Stimulated activated CD4-positive, alpha-beta T cell treated with anti-CD3 and anti-CD28 coated beads, Interleukin-2, amount 100 ng/mL, for 48 hours (primary cell): ENCODE measurements around the gene VN1R5.
"Not testable (repeated sequence)": the region's sequence is repeated elsewhere in the genome, so short reads cannot be mapped to it uniquely, and the experiment has no call there.

Experiments
- DNase-seq, 2 donors: peaks; one replicate each; pipeline ENCODE4 v3.0.0-alpha.2; 2020

Gene VN1R5

DNA sequence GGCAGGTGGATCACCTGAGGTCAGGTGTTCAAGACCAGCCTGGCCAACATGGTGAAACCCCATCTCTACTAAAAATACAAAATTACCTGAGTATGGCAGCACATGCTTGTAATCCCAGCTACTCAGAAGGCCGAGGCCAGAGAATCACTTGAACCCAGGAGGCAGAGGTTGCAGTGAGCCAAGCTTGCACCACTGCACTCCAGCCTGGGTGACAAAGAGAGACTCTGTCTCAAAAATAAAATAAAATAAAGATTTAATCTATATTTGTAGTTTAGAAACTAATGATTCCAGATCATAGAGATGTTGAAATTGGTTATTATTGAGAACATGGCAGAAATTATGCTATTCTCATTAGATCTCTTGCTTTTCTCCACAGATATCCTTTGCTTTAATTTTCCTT lies at the start of gene VN1R5:
TSS of gene VN1R5 (plus strand) at position 301 of the 400 bp plus-strand sequence.
- DNase-seq: not testable (repeated sequence)

DNA sequence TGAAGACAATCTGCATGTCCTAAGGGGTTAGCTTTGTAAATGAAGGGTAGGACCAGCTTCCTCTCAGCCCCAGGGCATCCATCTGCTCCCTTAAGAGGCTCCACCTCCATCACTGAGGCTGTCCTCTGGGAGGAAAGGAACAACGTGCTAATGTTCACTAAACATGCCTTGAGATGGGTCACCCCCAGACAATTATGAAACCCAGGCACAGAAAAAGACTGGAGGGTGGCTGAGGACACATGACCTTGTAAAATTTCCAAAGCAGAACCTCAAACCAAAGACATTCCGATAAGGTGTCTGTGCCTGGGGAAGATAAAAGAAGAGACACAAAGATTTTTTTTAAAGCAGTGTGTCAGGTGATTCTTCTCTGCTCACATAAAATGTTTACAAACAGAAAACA lies 46.5 kb upstream of the VN1R5 start:
- DNase-seq: no peak

DNA sequence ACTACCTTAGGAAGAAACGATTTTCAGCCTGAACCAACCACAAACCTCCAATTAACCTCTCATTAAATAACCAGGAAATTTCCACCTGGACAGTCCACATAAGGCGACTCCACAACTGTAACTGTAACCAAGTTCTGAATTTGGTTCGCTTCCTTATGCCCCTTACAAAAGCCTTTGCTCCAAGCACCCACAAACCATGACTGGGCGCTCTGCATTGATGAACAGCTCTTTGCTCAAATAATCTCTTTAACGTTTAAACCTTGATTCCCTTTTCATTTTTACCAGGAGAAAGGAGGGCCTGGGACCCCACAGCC lies 45.9 kb upstream of the VN1R5 start:
- DNase-seq: no peak

DNA sequence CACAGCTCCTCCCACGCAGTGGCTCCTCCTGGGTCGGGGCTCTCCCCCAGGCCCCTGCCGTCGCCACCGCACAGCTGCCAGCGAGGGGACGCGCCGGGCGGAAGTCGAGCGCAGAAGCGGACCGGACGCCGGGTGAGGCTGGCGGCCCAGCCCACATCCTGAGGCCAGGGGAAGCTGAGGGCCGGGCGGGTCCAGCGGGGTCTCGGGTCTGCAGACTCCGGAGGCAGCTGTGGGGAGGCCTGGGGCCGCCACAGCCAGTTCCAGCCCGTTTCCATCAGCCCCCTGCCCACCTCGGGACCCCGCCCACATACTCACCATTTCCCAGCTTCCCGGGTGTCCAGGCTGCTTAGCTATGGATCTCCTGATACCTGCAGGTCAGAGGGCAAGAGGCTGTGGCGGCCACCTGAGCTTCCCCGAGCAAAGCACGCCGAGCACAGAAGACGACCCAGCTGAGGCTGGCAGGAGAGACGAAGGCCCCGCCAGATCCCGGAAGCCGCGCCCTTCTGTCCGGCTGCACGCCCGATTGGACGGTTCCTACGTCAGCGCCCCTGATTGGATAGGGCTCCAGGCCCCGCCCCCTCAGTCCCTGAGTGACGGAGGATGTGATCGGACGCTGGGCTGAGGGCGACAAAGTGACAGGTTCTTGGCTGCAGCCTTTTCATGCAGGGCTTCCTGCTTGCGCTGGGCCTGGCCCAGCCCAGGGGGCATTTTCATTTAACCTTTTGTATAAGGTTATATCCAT lies 45.3 kb upstream of the VN1R5 start:
- peak; percentile 93 to 95 for DNase-seq

DNA sequence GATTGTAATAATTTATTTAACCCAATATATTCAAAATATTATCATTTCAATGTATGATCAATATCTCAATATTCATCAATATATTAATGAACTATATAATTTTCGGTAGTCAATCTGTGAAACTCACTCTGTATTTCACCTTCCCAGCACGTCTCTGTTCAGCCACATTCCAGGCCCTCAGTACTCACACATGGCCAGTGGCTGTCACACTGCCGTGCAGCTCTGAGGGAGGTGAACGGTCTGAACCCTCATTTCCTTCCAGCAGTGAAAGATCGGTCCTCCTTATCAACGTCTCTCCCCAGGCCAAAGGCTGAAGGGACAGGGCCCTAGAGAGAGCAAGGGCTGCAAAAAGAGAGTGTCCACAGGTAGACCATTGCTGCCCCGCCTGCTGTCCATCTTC lies 44.5 kb upstream of the VN1R5 start:
- no peak for DNase-seq

DNA sequence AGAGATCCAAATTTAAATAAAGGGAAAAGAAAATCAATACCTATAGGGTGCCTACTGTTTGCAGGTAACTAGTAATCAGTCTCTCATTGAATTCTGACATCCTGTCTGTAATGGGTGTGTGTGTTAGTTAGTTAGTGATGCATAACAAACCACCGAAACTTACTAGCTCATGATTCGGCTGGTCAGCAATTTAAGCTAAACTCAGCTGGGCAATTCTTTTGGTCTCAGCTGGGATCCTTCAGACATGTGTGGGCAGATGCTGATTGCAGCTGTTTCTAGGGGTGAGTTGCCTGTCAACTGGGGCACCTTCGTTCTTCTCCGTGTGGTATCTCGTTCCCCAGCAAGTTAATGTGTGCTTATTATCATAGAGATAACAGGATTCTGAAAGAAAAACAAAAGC lies 43.9 kb upstream of the VN1R5 start:
- DNase-seq: no peak

DNA sequence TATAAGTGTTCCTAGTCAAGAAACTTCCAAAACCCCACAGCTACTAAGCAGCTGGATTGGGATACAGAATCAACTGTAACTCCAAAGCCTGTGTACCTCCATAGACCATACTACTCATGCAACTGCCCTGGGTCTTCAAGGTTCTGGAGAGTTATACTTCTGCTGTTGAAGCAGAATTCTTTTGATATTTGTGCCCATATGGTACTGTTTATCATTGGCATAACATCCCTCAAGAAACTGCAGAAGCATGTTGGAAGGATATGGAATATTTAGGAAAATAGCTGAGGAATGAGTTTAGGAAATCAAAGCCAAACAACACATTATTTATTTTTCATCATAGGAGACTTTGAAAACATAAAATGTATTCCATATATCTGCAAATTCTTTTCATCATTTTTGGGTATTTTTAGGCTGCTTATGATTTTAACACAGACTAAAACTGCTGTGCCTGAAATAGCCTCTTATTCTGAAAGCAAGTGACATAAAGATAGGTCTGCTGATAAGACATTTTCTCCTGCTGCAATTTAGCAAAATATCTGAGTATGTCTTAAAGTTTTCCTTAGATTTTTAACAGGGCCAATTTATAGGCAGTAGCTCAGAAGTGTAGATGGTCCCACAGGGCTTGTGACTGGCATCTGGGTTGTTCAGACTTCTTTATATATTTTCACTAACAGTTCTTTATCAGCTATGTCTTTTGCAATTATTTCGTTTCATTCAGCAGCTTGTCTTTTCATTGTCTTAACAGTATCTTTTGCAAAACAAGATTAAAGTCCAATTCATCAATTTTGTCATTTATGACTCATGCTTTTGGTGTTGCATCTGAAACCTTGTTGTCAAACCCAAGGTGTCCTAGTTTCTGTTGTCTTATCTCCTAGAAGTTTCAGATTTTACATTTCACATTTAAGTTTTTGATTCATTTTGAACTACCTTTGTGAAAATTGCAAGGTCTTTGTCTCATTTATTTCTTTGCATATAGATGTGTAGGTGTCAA lies 43.0 kb upstream of the VN1R5 start:
- no peak for DNase-seq

DNA sequence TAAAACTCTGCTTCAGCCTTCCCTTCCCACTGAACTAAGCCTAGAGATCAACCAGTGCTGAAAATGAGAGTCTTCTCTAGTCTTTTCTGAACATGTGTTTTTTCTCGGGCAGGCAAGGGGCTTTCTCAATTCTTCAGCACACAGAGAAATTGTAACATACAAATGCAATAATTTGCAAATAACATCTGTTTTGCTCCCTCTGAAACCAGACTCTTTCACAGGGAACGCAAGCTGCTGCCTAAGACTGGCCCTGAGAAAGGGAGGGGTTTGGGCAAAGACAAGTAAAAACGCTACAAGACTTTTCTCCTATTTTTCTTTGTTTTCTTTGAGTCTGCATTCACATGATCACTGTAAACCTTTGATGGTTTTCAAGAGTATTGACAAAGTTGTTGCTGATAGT lies 39.6 kb upstream of the VN1R5 start:
- DNase-seq: no peak

DNA sequence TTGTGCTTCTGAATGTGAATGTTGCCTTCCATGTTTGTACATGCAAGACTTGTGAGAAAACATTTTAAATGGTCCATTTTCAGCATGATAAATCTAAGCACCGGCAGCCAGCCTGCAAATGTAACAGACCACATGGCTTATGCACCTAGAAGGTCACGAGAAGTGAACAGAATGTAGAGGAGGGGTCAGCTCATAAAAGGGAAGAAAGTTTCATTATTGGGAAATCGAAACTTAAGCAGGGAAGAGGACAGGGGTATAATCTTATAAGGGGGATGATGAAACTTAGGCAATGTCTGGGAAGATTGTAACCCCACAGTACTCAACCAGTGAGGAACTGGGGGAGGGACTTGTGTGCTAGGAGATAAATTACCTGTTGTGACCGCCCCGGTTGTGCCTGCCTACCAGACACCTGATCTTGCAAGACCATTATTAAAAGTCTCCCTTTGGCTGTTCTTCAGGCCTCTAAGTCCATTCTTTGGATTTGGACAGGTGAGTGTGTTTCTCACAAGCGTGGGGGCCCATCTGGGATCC lies 37.7 kb upstream of the VN1R5 start:
- DNase-seq: no peak

DNA sequence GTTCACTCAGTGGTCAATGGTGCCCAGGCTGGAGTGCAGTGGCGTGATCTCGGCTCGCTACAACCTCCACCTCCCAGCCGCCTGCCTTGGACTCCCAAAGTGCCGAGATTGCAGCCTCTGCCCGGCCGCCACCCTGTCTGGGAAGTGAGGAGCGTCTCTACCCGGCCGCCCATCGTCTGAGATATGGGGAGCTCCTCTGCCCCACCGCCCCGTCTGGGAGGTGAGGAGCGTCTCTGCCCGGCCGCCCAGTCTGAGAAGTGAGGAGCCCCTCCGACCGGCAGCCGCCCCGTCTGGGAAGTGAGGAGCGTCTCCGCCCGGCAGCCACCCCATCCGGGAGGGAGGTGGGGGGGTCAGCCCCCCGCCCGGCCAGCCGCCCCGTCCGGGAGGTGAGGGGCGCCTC lies 35.6 kb upstream of the VN1R5 start:
- not testable (repeated sequence) for DNase-seq

DNA sequence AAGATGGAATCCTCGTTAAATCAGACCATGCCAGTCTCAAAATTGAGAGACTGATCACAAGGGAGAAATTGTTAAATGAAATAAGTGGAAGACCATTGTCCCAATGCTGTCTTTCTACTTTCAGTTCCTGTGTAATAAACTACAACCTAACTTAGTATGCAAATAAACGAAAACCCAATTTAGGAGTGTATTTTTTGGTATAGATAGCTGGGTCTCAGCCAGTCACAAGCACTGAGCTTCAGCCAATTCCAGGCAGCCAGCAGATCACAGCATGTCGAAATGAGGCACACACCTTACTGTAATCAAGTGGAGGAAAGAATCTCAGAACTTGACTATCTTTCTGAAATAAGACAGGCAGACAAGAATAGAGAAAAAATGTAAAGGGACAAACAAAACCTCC lies 33.0 kb upstream of the VN1R5 start:
- DNase-seq: no peak

DNA sequence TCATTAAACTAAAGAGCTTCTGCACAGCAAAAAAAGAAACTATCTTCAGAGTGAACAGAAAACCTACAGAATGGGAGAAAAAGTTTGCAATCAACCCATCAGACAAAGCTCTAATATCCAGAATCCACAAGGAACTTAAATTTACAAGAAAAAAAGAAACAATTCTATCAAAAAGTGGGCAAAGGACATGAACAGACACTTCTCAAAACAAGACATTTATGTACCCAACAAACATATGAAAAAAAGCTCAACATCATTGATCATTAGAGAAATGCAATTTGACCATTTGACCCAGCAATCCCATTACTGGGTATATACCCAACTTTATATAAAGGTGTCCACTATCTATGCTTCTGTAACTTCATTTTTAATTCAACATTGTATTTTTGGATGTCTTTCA lies 31.1 kb upstream of the VN1R5 start:
- no peak for DNase-seq

DNA sequence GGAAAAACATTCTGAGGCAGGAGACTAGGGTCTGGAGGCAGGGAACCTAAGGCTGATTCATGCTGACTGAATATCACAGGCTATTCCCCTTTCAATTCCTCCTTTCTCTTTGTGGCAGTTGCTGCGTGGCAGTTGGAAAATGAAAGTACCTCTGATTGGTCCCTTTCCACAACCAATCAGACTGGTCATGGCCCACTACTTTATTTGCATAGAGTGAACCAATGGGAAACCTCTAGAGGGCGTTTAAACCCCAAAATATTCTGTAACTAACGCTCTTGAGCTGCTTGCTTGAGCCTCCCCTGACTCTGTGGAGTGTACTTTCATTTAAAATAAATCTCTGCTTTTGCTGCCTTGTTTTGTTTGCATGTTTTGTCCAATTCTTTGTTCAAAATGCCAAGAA lies 27.7 kb upstream of the VN1R5 start:
- no peak for DNase-seq

DNA sequence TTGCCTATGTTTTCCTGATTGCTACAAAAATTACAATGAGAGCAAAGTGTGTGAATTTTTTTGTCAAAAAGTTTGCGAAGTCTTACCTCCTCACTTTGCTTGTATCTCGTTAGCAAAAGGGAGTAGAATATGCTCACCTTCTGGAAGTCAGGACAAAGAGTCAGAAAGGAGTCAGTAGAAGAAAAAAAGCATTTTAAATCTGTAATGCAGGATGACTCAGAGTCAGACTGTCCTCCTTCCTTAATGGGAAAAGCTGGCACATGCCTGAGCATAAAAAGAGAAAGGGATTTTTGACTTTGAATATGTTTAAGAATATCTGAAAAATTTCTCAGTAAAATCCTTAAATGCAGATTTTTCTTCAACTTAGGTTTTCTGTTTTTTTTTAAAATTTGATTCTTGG lies 14.2 kb upstream of the VN1R5 start:
- no peak for DNase-seq

DNA sequence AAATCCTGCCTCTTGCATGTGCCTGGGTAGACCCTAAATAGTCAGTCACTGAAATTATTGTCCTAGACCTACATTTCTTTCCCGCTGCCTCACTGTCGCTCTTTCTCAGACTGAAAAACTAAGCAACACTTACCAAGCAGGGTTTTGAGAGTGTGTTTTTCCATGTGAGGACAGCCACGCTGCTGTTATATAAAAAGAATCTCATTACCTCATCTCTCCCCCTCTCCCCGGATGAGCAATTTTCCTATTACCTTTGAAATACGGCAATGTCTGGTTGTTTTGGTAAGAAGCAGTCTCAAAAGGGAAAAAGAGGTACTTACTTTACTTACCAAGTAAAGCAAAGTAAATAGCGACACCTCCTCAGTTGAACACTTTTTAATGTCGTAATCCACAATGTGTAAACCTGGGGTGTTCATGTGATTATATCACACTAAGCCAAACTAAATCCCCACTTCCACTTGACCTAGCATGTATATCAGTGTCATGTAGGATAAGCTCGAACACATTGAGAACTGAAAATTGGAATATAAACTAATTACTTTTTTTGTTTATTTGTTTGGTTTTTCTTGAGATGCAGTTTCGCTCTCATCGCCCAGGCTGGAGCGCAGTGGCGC lies 12.2 kb upstream of the VN1R5 start:
- no peak for DNase-seq

DNA sequence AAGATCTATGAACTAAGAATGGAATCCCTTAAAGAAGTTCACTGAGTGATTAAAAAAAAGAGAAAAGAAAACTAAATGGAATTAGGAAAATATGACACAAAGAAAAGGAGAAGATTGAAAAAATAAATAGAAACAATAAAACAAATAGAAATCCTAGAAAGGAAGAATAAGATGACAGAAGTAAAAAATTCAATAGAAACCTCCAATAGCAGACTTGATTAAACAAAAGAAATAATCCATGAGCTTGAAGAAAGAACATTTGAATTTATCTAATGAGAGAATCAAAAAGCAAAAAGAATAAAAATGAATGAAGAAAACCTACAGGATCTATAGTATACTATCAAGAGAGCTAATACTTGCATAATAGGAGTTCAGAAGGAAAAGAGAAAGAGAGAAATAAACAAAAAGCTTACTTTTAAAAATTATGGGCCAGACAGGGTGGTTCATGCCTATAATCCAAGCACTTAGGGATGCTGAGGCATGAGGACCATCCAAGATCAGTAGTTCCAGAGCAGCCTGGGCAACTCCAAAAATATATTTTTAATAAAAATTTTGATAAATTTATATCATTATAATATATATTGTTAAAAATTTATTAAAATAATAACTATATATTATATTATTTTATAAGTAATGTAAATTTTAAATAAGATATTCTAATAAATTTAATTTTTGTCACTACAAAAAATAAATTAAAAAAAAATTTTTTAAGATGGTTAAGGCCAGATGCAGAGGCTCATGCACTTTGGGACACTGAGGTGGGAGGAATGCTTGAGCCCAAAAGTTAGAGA lies 9.4 kb upstream of the VN1R5 start:
- DNase-seq: no peak

DNA sequence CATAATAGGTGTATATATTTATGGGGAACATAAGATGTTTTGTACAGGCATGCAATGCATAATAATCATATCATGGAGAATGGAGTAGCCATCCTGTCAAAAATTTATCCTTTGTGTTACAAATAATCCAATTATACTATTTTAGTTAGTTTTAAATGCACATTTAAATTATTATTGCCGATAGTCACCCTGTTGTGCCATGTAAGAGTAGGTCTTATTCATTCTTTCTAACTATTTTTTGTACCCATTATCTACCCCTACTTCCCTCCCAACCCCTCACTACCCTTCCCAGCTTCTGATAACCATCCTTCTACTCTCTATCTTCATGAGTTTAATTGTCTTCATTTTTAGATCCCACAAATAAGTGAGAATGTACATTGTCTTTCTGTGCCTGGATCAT lies 8.3 kb upstream of the VN1R5 start:
- no peak for DNase-seq

DNA sequence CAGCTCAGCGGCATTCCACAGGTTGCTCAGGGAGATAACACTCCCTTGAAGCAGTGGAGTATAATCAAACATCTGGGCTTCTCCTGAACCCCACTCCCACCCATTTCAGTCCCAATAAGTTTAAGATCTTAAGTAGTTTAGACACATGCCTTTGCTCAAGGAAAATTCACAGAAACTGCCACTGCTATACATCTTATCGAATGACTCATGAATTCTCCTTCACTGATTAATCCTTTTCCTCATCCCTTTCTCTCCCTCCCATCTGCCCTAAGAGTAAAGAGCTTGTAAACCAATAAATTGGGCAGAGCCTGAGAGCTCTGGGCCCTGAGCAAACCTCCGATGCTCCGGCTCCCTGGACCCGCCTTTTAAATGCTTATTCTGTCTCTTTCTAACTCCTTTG lies 10.2 kb downstream of the VN1R5 start:
- DNase-seq: no peak

DNA sequence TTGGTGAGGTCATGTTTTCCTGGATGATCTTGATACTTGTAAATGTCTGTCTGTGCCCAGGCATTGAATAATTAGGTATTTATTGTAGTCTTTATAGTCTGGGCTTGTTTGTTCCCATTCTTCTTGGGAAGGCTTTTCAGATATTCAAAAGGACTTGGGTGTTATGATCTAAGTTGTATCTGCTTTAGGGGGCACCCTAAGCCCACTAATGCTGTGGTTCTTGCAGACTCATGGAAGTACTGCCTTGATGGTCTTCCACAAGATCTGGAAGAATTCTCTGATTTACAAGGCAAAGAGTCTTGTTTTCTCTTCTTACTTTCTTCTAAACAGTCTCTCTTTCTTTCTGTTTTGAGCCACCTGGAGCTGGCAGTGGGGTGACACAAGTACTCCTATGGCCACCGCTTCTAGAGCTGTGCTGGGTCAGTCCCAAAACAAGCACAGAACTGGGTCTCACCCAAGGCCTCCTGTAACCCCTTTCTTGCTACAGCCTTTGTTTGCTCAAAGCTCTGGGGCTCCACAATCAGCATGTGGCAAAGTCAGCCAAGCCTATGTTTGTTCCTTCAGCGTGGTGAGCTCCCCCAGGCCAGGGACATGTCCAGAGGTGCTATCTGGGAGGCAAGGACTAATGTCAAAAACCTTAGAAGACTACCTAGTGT lies 12.6 kb downstream of the VN1R5 start:
- DNase-seq: no peak

DNA sequence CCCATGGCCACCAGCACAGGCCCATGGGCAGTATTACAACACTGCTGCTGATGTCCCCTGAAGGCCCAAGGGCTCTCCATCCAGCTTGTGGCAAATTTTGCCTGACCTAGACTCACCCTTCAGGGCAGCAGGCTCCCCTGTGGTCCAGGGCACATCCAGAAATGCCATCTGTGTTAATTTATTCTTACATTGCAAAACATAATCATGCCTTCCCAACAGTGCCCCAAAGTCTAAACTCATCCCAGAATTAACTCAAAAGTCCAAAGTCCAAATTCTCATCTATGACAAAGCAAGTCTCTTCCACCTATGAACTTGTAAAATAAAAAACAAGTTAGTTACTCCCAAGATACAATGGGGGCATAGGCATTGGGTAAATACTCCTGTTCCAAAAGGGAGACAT lies 13.3 kb downstream of the VN1R5 start:
- DNase-seq: no peak

DNA sequence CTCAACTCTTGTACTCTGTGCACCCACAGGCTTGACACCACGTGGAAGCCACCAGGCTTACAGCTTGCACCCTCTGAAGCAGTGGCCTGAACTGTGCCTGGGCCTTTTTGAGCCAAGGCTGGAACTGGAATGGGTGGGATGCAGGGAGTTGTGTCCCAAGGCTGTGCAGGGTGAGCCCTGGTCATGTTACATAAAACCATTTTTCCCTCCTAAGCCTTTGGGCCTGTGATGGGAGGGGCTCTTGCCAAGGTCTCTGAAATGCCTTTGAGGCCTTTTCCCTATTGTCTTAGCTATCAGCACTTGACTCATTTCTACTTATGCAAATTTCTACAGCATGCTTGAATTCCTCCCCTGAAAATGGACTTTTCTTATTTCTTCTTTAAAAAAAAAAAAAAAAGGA lies 14.1 kb downstream of the VN1R5 start:
- no peak for DNase-seq

DNA sequence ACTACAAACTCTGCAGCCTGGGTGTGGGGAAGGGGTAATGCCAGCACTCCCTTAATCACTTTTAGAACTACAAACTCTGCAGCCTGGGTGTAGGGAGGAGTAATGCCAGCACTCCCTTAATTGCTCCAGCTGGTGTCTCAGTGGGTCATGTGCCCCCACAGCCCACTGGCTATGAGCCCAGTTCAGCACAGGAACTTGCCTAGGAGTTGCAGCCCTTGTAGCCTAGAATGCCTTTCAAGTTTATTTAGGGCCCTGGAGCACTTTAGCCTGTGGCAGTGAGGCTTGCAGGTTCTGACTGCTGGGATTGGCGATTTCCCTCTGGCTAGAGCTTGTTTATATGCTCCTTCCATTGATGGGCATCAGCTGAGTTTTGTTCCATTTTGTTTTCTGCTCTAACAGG lies 17.1 kb downstream of the VN1R5 start:
- DNase-seq: no peak
